Activated CD4-positive, alpha-beta T cell treated with anti-CD3 and anti-CD28 coated beads, Interleukin-2, amount 50 U/mL, for 16 hours (primary cell): ENCODE data around the gene CYTH1.

Source experiments
- DNase-seq: peaks from one replicate; pipeline ENCODE4 v3.0.0-alpha.2; 2020

CYTH1 gene

GRCh38 chr17:78641243-78641642, 140.8 kb downstream of the CYTH1 start:
- DNase-seq: no peak

- DNase-seq: no peak
Measured at GRCh38 chr17:78640700-78641099, 141.4 kb downstream of the CYTH1 start.

GRCh38 chr17:78637643-78638420, 144.2 kb downstream of the CYTH1 start:
- DNase-seq: no peak

GRCh38 chr17:78637146-78637545, 144.9 kb downstream of the CYTH1 start:
- DNase-seq: no peak

GRCh38 chr17:78634154-78634553, 147.9 kb downstream of the CYTH1 start:
- DNase-seq: no peak

GRCh38 chr17:78629436-78629995, 152.6 kb downstream of the CYTH1 start:
- no peak for DNase-seq

GRCh38 chr17:78628547-78629435, 153.3 kb downstream of the CYTH1 start:
- no peak for DNase-seq

GRCh38 chr17:78624324-78625151, 157.5 kb downstream of the CYTH1 start:
- no peak for DNase-seq
